ENCODE results near the gene ZP3.
"Not testable (repeated sequence)": the region's sequence is repeated elsewhere in the genome, so short reads cannot be mapped to it uniquely, and the experiment has no call there.

GRCh38 chr7:76465950-76466349 lies 41.2 kb downstream of the ZP3 start:
- not testable (repeated sequence) for TF ChIP-seq POLR2AphosphoS5, CTCF (IDR thresholded peaks at IDR 0.05)
